Panc1 (cell line): ENCODE results near the gene CCDC116. TPM values are rescaled to one million over a fixed set of nuclear protein-coding genes. Genes with fewer than 3 reads are reported as not detected.

ENCODE experiments used
- ATAC-seq: fragments of 200-7000 bp; cut with Tn5 transposase; 2 replicates; pipeline ENCODE4 v1.9.1; 2020; ENCODE audit warnings: mild to moderate bottlenecking, moderate library complexity
- BruUV-seq: library from RNA; stranded (reverse); fragments of 400-500 nt; replicated peaks from 2 replicates; lab custom pipeline; 2021; lab: Mats Ljungman, UMichigan
- CTCF ChIA-PET: fragments of 300-600 bp; sonication (Branson Sonifier 250); formaldehyde crosslinking; loops from one replicate; lab custom pipeline; 2022; ENCODE audit warnings: antibody characterized with exemption; lab: Charles Lee
- POLR2A ChIA-PET: fragments of 300-600 bp; sonication (Branson Sonifier 250); formaldehyde crosslinking; loops from one replicate; lab custom pipeline; 2022; ENCODE audit warnings: antibody characterized with exemption; lab: Charles Lee
- DNase-seq: peaks from one replicate; pipeline ENCODE4 v3.0.0-alpha.2; 2010; ENCODE audit warnings: low read depth, low spot score
- H3K27ac ChIP-seq: 2 replicates; pipeline ENCODE4 v1.5.1; 2011; ENCODE audit warnings: mild to moderate bottlenecking, low read length, inconsistent platforms
- H3K27me3 ChIP-seq: fragments of 200-500 bp; sonication (Bioruptor generic); 2 replicates; pipeline ENCODE4 v1.6.0; 2014; ENCODE audit warnings: low read length, inconsistent platforms; ENCODE audit not compliant: control insufficient read depth, insufficient read depth
- H3K36me3 ChIP-seq: fragments of 200-500 bp; sonication (Bioruptor generic); 2 replicates; pipeline ENCODE4 v1.5.1; 2014; ENCODE audit warnings: inconsistent platforms, mild to moderate bottlenecking, low read length, moderate library complexity; ENCODE audit not compliant: control insufficient read depth, insufficient read depth
- H3K4me1 ChIP-seq: 2 replicates; pipeline ENCODE4 v1.5.1; 2011; ENCODE audit warnings: inconsistent platforms, mild to moderate bottlenecking, low read length, moderate library complexity; ENCODE audit not compliant: control insufficient read depth, insufficient read depth
- H3K4me3 ChIP-seq, 2 experiments: 2 replicates each; pipeline ENCODE4 v1.5.1; 2011 to 2012; ENCODE audit warnings: low read depth in 2 of 2, low read length in 2 of 2, mild to moderate bottlenecking in 2 of 2, inconsistent platforms in 1 of 2, moderate library complexity in 1 of 2
- H3K9me3 ChIP-seq: fragments of 200-500 bp; sonication (Bioruptor generic); 2 replicates; pipeline ENCODE4 v1.5.1; 2014; ENCODE audit warnings: low read depth, mild to moderate bottlenecking, inconsistent platforms, low read length, moderate library complexity; ENCODE audit not compliant: control insufficient read depth, insufficient read depth
- CTCF ChIP-seq: fragments of 450-650 bp; IDR thresholded peaks from 2 replicates; pipeline ENCODE4 v1.5.1; 2017; ENCODE audit warnings: mild to moderate bottlenecking
- POLR2AphosphoS5 ChIP-seq: IDR thresholded peaks from 2 replicates; pipeline ENCODE4 v1.6.1; 2012; ENCODE audit warnings: mild to moderate bottlenecking, low read depth, low read length, moderate library complexity
- REST ChIP-seq, 2 experiments: IDR thresholded peaks; 2 replicates each; pipeline ENCODE4 v1.6.1; 2011 to 2012; ENCODE audit warnings: low read depth in 2 of 2, control low read depth in 1 of 2, low read length in 1 of 2, mild to moderate bottlenecking in 1 of 2, moderate library complexity in 1 of 2; ENCODE audit not compliant: insufficient read depth in 1 of 2
- SIN3A ChIP-seq: IDR thresholded peaks from 2 replicates; pipeline ENCODE4 v1.6.1; 2012; ENCODE audit warnings: low read depth, mild to moderate bottlenecking, low read length, moderate library complexity, borderline replicate concordance; ENCODE audit not compliant: insufficient read depth
- TCF7L2 ChIP-seq: IDR thresholded peaks from 2 replicates; pipeline ENCODE4 v1.6.1; 2011; ENCODE audit warnings: mild to moderate bottlenecking, low read depth, low read length, inconsistent platforms
- in situ Hi-C: cut with HindIII; loops from 2 replicates; pipeline ENCODE4 v1.10.0; 2016; ENCODE audit warnings: low sequenced_read_pairs, low pct_unique_long_range_greater_than_20kb
- intact Hi-C: fragments of 100-400 bp; cut with micrococcal nuclease; formaldehyde crosslinking; loops from one replicate; pipeline ENCODE4 v1.10.0; 2022; ENCODE audit not compliant: unreplicated experiment
- total RNA-seq: library from RNA; stranded (reverse); gene quantifications from one replicate; pipeline ENCODE4 v1.2.1, GENCODE V29; 2021; ENCODE audit not compliant: unreplicated experiment

The CCDC116 gene
- total RNA-seq, 1 experiment from 2014 or later, result not detected

GRCh38 chr22:21663738-21664137, 31.2 kb downstream of the CCDC116 start:
- Histone ChIP-seq H3K27me3 (no peaks in the 10 kb centered on the region), H3K36me3 (no peaks in the 10 kb centered on the region), H3K27ac (no peak overlapping the region), H3K9me3 (no peaks in the 10 kb centered on the region), H3K4me3 (no peak overlapping the region), H3K4me1 (no peaks in the 10 kb centered on the region)
- ChIA-PET POLR2A (no interaction called here), CTCF (no interaction called here)
- intact Hi-C loops (no loop called here), in situ Hi-C loops (no loop called here)
- no peak for ATAC-seq
- BruUV-seq, result no TSS peak
- DNase-seq, result no peak
- TF ChIP-seq REST (IDR thresholded peaks at IDR 0.05; ENCODE audit: insufficient read depth in 1 of 2, low read depth in 2 of 2, low read length in 1 of 2) (no peak), TCF7L2 (no peak), SIN3A (no peak), POLR2AphosphoS5 (no peak)

GRCh38 chr22:21665047-21665851, 32.7 kb downstream of the CCDC116 start:
- TF ChIP-seq TCF7L2 (no peak), SIN3A (no peak), POLR2AphosphoS5 (no peak), CTCF (no peak), REST (IDR thresholded peaks at IDR 0.05; ENCODE audit: insufficient read depth in 1 of 2, low read depth in 2 of 2, low read length in 1 of 2) (no peak)
- CTCF ChIA-PET, result no interaction called here
- no peaks in the 10 kb centered on the region for H3K9me3 ChIP-seq
- H3K27me3 ChIP-seq, result no peaks in the 10 kb centered on the region
- peak overlapping the region; percentile 8; the same call in 1 of the 2 replicates for H3K27ac ChIP-seq
- POLR2A ChIA-PET, result interaction anchor here (0.6 to 0.7 kb wide), 2 partner anchors 45 to 61 kb away, joined by 3 to 7 read pairs; no protein-coding TSS in a partner anchor
- no peak; the same call in 1 of the 2 replicates for ATAC-seq
- in situ Hi-C loops, result no loop called here
- no peak for DNase-seq
- peak overlapping the region; percentile 79 to 80 for H3K4me3 ChIP-seq
- peaks cover 2% of the 10 kb centered on the region; the same call in 1 of the 2 replicates for H3K36me3 ChIP-seq
- intact Hi-C loops, result no loop called here
- no peaks in the 10 kb centered on the region for H3K4me1 ChIP-seq
- no TSS peak for BruUV-seq
